Measurements from ENCODE around the gene SLC6A19.

The SLC6A19 gene

DNA sequence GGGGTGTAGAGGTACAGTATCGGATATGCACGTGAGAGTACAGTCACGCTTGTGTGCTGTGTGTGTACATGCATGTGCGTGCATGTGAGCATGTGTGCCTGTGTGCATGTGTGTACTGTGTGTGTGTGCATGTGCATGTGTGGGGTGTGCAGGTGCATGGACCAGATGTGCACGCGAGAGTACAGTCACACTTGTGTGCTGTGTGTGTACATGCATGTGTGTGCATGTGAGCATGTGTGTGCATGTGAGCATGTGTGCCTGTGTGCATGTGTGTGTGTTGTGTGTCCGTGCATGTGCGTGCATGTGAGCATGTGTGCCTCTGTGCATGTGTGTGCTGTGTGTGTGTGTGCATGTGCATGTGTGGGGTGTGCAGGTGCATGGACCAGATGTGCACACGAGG, 10.3 kb downstream of the SLC6A19 start:
- DNase-seq = no peak

DNA sequence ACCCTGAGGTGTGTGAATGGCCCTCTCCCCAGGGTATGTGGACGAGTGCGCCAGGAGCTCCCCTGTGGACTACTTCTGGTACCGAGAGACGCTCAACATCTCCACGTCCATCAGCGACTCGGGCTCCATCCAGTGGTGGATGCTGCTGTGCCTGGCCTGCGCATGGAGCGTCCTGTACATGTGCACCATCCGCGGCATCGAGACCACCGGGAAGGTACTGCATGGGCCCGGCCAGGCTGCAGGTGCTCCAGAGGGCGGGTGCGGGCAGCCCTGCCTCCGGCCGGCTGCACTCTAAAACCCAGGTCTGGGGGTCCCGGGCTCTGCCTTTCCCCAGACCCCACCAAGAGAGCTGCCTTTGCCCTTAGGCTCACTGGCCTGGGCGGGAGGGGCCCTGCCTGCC, 10.9 kb downstream of the SLC6A19 start:
- DNase-seq = no peak

DNA sequence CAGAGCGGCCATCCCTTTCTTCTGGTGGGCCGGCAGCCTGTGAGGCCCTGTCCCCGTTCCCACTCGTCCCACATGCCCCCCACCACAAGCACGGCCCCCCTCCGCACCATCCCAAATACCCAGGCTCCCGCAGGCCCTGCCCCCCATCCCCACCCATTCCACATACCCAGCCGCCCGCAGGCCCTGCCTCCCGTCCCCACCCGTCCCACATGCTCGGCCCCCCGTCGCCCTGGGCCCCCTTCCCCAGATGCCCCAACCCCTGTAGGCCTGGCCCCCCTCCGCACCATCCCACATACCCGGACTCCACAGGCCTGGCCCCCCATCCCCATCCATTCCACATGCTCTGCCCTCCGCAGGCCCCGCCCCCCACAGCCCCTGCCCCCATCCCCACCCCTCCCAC, 11.5 kb downstream of the SLC6A19 start:
- DNase-seq = no peak

DNA sequence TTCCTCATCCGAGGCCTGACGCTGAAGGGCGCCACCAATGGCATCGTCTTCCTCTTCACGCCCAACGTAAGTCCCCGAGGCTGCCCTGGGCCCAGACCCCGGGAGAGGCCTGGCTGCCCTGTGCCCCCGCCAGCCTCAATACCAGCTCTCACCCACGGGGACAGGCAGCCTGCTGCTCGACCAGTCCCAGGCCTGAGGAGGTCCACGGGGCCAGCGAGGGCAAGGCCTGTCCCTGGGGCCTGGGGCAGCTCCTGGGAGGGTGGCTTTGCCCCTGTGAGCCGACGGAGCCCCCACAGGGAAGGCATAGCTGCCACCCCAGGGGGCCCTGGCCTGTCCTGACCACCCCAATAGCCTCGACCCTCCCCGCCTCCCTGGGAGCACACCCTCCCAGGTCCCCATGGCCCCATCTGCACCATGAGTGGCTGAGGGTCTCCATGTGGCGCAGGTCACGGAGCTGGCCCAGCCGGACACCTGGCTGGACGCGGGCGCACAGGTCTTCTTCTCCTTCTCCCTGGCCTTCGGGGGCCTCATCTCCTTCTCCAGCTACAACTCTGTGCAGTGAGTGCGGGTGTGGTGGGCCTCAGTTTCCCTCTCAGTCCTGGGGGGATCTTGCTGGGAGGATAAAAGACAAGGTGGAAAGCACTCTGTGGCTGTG, 12.2 kb downstream of the SLC6A19 start:
- DNase-seq = no peak

DNA sequence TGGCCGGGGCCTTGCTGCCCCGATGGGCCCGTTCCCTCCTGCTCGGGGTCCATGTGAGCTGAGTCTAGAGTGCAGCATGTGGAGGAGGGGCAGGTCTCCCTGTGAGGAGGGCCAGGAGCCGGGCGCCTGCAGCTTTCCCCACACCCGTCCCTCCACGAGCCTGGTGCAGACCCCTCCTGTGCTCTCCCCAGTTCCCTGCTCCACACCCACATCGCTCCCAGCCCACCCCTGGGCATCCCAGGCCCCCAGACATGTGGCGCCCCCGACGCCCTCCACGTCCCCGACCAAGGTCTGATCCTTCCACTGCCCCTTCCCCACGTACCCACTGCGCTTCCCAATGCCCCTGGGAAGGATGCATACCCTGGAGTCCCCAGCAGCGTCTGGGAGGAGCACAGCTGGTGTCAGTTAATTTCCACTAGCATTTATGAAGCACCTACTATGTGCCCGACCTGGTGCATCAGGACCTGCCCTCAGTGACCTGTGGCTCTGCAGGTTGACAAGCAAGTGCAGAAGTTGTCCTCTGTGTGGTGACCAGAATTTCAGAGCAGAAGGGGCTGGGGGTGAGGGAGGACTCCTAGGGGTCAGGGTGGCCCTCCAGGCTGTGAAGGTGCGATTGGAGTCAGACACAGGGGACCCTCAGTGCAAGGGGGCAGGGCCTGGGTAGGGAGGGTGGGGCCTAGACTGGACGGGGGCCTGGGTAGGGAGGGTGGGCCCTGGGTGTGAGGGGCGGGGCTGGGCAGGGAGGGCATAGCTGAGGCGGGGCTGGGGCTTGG, 13.0 kb downstream of the SLC6A19 start:
- no peak for DNase-seq

DNA sequence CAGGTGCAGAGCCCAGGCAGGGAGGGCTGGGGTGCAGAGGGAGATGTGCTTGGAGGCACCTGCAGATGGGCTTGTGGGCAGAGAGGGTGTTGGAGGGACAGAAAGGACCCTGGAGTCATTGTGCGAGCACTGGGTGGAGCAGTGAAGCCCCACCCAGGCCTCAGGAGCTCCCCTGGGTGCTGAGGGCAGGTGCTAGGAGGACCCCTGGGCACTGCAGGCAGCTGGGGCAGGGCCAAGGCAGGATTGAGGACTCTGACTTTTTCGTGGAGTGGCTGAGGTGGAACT, 13.5 kb downstream of the SLC6A19 start:
- DNase-seq = no peak

DNA sequence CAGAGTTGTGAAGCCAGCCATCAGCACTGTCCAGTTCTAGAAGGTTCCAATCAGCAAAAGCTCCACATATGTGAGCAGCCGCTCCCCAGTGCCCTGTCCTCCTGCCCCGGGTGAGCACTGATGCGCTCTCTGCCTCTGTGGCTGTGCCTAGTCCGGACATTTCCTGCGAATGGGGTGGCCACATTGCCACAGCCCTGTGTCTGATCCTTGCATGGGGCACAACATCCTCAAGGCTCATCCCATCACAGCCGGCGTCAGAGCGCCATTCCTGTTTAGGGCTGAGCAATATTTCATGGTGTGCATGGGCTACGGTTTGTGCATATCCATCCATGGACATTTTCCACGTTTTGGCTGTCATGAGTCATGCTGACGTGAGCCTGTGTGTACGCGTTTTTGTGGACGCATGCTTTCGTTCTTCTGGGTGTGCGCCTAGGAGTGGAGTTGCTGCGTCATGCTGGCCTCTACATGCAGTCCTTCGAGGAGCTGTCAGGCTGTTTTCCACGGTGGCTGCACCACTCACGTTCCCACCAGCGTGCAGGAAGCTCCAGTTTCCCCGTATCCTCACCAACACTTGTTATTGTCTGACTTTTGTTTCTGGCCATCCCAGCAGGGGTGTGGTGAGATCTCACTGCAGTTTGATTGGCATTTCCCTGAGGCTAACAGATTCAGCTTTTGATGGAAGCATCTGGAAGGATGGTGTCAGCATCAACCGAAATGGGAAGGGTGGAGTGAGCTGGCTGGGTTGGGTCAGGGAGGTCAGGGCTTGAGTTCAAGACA, 14.1 kb downstream of the SLC6A19 start:
- DNase-seq = no peak

DNA sequence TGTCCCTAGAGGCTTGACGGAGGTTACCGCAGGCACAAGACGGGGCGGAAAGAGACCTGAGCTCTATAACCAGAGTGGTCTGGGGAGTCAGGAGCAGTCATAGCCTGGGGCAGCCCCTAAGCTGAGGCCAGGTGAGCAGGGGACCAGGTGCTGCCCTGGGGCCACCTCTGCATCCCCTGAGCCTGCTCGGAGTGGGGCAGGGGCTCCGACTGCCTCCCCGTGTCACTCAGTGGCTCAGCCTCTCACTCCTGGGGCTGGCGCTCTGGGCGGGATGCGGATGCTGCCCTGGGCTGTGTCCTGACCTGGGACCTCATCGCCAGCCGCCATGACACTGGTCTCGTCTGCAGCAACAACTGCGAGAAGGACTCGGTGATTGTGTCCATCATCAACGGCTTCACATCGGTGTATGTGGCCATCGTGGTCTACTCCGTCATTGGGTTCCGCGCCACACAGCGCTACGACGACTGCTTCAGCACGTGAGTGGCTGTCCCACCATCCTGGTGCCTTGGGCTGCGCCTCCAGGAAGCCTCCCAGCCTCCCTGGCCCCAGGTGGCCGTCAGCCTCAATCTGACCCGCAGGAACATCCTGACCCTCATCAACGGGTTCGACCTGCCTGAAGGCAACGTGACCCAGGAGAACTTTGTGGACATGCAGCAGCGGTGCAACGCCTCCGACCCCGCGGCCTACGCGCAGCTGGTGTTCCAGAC, 15.0 kb downstream of the SLC6A19 start:
- DNase-seq = no peak

DNA sequence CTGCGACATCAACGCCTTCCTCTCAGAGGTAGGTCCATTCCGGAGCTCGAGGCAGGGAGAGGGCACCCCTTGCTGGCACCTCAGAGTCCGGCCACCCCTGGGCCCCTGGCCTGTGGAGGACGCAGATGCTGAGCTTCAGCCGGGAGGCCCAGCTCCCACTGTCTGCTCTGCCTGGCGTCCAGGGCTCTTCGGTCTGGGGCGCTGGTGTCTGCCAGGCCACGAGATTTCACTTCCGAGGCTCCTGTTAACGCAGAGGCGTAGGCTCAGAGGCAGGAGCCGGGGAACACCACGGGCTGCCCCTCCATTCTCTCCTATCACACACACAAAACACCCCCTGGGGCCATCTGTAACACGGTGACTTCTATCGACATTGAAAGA, 15.5 kb downstream of the SLC6A19 start:
- no peak for DNase-seq

DNA sequence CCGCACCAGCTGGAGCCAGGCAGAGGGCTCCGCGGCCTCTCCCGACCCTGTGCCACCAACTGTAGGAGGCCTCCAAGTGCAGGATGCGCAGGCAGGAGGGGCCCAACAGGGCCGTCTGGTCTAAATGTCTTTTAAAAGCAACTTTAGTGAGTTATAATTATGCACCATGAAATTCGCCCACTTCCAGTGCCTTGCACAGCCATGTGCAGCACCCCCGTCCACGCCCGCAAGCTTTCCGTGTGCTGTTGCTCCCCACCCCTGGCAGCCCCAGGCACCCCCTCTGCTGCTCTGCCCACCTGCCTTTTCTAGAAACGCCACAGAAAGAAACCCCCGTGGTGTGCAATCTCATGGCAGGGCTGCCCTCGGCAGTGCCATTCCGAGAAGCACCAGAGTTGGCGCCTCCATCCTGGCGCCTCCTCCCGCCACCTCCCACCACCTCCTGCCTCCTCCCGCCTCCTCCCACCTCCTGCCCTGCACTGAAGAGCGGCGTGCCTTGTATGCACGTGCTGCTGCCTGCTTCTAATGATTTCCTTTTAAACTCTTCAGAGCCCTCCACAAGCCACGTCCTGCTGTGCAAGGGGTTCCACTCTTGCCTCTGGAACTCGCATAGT, 16.3 kb downstream of the SLC6A19 start:
- no peak for DNase-seq

DNA sequence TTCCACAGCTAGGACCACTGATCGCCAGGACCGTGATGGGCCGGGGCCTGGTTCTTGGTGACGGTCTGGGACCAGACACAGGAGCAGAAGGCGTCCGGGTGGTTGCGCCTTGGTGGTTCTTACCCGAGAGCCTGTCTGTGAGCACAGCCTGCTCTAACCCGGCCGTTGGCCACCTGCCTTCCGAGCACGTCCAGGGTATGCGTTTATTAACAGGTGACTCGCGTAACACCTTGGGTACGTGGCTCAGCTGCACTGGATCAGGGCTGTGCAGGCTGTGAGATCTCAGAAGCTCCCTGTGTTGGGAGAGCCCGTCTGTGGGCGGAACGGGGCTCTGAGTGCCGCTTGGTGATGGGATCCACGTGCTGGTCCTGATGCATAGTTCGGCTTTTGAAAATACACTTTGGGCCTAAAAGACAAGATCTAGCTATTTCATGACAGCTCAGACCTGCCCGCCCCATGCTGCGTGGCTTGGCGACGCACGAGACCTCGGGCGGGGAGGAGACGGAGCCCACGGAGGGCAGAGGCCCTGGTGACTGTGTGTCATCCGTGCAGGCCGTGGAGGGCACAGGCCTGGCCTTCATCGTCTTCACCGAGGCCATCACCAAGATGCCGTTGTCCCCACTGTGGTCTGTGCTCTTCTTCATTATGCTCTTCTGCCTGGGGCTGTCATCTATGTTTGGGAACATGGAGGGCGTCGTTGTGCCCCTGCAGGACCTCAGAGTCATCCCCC, 17.1 kb downstream of the SLC6A19 start:
- DNase-seq = no peak

DNA sequence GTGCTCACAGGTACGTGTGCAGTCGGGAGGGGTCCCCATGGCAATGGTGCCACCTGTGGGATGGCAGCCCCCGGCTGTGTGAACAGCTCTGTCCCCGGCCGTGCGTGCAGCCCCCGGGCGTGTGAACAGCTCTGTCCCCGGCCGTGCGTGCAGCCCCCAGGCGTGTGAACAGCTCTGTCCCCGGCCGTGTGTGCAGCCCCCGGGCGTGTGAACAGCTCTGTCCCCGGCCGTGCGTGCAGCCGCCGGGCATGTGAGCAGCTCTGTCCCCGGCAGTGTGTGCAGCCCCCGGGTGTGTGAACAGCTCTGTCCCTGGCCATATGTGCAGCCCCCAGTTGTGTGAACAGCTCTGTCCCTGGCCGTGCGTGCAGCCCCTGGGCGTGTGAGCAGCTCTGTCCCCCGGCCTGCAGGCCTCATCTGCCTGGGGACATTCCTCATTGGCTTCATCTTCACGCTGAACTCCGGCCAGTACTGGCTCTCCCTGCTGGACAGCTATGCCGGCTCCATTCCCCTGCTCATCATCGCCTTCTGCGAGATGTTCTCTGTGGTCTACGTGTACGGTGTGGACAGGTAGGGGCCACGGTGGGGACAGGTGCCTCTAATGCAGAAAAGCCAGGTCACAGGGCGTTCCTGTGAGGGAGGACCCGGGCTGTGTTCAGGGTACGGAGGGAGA, 17.8 kb downstream of the SLC6A19 start:
- no peak for DNase-seq

DNA sequence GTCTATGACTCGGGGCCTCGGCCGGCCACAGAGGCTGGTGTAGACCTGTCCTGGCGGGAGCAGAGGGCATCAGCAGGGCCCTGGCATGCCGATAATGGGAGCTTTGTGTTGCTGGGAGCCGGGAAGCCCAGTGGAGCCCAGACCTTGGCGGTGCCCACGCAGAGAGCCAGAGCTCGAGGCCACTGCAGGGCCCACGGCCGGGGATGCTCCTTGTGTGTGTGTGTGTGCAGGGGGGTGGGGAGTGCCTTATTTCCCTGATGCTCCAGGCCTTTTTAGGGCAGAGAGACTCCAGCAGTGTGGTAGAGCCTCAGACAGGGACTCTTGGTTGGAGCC, 18.3 kb downstream of the SLC6A19 start:
- DNase-seq = no peak

DNA sequence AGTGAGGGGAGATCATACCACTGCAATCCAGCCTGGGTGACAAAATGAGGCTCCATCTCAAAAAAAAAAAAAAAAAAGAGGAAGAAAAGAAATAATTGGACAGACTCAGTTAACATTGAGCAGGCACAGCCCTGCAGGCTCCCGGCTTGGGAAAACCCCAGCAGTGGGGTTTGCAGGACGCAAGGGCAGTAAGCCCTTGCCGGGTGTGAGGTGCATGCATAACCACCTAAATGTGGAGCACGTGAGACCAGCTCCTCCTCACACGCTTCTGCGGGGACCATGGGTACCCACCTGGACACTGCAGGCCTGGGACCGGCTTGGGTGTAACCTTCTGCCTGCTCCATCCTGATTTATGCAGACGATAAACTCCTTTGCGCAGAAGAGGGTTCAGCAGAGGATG, 19.0 kb downstream of the SLC6A19 start:
- DNase-seq = no peak

DNA sequence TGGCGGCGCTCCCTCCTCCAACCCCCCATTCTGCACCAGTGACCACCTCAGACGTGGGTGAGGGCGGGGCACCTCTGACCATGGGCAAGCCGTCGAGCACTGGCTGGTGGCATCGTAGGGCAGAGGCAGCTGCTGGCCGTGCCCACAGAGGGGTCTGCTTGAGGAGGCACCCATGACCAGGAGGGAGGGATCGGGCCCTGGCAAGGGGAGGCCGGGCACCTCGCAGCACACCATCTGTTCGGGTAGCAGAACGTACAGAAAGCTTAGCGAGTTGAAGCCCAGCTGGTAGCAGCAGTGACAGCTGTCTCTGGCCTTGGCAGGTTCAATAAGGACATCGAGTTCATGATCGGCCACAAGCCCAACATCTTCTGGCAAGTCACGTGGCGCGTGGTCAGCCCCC, 19.4 kb downstream of the SLC6A19 start:
- no peak for DNase-seq

DNA sequence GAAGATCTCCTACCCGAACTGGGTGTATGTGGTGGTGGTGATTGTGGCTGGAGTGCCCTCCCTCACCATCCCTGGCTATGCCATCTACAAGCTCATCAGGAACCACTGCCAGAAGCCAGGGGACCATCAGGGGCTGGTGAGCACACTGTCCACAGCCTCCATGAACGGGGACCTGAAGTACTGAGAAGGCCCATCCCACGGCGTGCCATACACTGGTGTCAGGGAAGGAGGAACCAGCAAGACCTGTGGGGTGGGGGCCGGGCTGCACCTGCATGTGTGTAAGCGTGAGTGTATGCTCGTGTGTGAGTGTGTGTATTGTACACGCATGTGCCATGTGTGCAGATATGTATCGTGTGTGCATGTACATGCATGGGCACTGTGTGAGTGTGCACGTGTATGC, 20.3 kb downstream of the SLC6A19 start:
- no peak for DNase-seq

DNA sequence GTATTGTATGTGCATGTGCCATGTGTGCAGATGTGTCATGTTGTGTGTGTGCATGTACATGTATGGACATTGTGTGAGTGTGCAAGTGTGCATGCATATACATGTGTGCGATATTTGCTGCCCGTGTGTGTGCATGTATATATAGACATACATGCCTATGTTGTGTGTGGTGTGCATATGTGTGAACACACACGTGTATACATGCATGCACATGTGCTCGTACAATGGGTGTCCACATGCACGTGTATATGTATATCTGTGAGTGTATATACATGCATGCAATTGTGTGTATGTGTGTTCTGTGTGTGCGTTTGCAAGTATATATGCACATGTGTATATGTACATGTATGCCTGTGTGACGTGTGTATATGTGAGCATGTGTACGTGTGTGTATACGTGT, 20.8 kb downstream of the SLC6A19 start:
- no peak for DNase-seq

DNA sequence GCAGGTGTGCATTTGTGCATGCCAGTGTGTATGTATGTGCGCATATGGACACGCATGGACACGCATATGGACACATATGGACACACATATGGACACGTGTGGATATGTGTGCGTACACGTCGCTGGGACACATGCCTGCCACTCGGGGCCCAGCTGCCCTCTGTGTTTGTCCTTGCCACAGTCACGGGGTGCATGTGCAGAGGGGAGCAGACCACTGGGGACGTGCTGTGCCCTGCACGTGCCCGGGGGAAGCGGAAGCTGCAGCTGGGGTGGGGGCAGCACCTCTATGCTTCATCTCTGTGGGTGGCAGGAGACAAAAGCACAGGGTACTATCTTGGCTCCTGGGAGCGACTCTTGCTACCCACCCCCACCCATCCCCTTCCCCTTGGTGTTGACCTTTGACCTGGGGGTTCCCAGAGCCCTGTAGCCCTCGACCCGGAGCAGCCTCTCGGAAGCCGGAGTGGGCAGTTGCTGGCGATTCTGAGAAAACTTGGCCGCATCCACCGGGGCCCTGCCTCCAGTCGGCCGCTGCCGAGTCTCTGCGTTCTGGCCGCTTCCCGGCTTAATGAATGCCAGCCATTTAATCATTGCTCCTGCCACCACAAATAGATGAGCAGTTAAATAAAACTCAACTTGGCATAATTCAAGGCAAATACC, 21.4 kb downstream of the SLC6A19 start:
- DNase-seq = no peak

DNA sequence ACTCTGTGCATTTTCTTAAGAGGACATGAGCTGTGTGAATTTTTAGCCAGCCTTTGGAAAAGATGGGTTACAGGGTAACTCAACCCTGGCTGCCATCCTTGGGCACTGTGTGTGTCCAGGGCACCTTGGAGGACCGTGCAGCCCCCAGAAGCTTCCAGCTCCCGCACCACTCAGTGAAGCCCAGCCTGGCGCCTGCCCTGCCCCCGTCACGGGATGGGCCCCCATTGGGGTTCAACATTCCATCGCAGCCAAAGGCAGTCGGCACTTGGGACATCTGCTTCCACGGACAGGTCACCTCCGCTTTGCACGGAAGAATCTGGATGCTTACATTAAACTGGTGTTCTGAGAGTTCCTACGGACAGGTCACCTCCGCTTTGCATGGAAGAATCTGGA, 21.9 kb downstream of the SLC6A19 start:
- no peak for DNase-seq

DNA sequence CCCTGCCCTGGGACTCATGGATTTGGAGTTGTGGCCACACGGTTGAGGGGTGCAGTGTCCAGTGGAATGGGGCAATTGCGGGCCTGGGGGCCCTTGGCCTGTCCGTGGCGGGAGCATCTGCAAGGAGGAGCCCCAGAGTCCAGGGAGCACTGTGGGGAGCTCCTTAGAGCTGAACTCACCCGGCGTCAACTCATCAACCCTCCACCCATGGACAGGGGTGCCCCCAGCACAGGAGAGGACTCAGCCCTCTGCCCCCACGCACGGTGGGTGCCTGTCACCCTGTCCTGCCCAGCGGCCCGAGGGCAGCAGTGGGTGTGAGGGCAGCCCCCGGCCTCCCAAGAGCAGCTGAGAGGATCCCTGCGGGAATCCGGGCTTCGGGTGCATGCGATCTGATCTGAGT, 23.2 kb downstream of the SLC6A19 start:
- no peak for DNase-seq

DNA sequence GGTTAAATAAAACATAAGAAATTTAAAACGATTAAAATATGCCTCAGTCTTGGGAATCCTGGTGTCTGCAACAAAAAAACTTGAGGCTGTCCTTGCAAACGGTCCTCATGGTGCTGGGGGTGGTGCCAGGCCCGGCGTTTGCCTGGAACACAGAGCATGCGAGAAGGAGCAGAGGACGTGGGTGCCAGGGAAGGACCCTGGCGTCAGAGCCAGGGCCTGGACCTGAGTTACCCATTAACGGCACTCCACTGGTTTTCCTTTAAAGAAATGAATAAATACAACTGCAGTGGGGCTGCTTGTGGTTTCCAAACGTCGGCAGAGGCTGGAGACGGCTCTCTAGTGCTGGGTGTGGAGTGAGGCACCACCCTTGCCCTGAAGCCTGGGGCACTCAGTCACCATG, 23.7 kb downstream of the SLC6A19 start, which contains the start of gene SLC6A18:
TSS of gene SLC6A18 (plus strand) at position 301 of the 400 bp plus-strand sequence. CDS start at position 398, 97 bp downstream.
- no peak for DNase-seq
